ENCODE data around the gene NUDT3.

The NUDT3 gene

GRCh38 chr6:34318499-34319470 is 73.7 kb downstream of the NUDT3 start:
- no peak overlapping the region for H3K4me3 ChIP-seq (ENCODE audit: low read depth, low read length)
- no peak for TF ChIP-seq CTCF (conservative IDR thresholded peaks at IDR 0.05; ENCODE audit: low read depth, low read length)
- no peak for DNase-seq (ENCODE audit: low read depth)

- TF ChIP-seq CTCF (conservative IDR thresholded peaks at IDR 0.05; ENCODE audit: low read depth, low read length), result no peak
- no peak overlapping the region for H3K4me3 ChIP-seq (ENCODE audit: low read depth, low read length)
- no peak for DNase-seq (ENCODE audit: low read depth)
These were observed 74.5 kb downstream of the NUDT3 start for GRCh38 chr6:34317882-34318498.

- no peak for DNase-seq (ENCODE audit: low read depth)
- H3K4me3 ChIP-seq (ENCODE audit: low read depth, low read length), result no peak overlapping the region
These were observed 75.3 kb downstream of the NUDT3 start for GRCh38 chr6:34317172-34317477.

DNA sequence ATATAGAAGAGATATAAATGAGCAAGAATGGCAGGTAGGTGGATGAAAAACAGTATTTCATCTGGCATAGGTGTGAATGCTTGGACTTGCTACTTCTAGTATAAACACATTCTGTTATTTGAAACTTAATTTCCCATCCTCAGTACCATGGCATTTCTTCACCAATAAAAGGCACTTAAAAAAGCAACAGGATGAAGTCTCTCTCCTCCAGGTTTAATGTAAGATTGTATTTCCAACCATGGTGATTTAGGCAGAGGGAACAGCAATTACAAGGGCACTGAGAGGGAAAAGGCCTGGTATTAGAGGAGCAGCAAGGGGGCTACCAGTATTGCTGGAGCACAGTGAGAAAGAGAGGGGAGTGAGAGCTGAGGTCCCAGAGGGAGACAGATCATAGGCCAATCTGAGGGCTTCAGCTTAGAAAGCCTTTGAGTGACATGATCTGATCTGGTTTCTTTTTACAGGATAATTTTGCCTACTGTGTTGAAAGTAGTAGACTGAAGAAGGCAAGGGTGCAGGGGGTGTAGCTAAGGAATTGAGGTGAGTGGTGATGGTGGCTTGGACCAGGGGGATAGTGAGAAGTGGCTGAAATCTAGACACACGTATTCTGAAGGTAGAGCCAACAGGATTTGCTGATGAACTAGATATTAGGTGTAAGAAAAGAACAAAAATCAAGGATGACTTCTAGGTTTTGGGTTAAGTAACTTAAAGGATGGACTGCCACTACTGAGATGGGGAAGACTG is 75.9 kb downstream of the NUDT3 start:
- TF ChIP-seq CTCF (conservative IDR thresholded peaks at IDR 0.05; ENCODE audit: low read depth, low read length), result no peak
- no peak for DNase-seq (ENCODE audit: low read depth)
- no peak overlapping the region for H3K4me3 ChIP-seq (ENCODE audit: low read depth, low read length)

More at GRCh38 chr6:34317172-34317477, 75.3 kb downstream of the NUDT3 start:
- TF ChIP-seq CTCF (conservative IDR thresholded peaks at IDR 0.05; ENCODE audit: low read depth, low read length), result no peak

- H3K4me3 ChIP-seq (ENCODE audit: low read depth, low read length), result no peak overlapping the region
- no peak for TF ChIP-seq CTCF (conservative IDR thresholded peaks at IDR 0.05; ENCODE audit: low read depth, low read length)
- no peak for DNase-seq (ENCODE audit: low read depth)
These were observed 76.7 kb downstream of the NUDT3 start for GRCh38 chr6:34315780-34316179.

GRCh38 chr6:34315256-34315655 is 77.2 kb downstream of the NUDT3 start:
- no peak for DNase-seq (ENCODE audit: low read depth)
- no peak for TF ChIP-seq CTCF (conservative IDR thresholded peaks at IDR 0.05; ENCODE audit: low read depth, low read length)
- H3K4me3 ChIP-seq (ENCODE audit: low read depth, low read length), result no peak overlapping the region

Data from choroid plexus epithelial cell (primary cell).